Esophagus squamous epithelium (tissue), 5 donors: ENCODE data around the gene GLRX. TPM values are rescaled to one million over a fixed set of nuclear protein-coding genes. Genes with fewer than 3 reads are reported as not detected.
A peak's percentile ranks its signal among the peaks of the same experiment; 100 is the strongest.

ENCODE experiments used
- DNase-seq: peaks from one replicate; lab custom pipeline; 2025; lab: John Stamatoyannopoulos, UW
- H3K27ac ChIP-seq, 4 donors: fragments of 200-600 bp; sonication (generic); one replicate each; pipeline ENCODE4 v1.5.1; 2016 to 2019; ENCODE audit warnings: mild to moderate bottlenecking in 1 of 4
- H3K27me3 ChIP-seq, 4 donors: fragments of 200-600 bp; sonication (generic); 1 replicate in 3 of 4; 2 replicates in 1 of 4; pipeline versions ENCODE4 v1.5.1 to v1.6.0; 2017 to 2021; ENCODE audit warnings: antibody characterized with exemption in 1 of 4
- H3K36me3 ChIP-seq, 3 donors: fragments of 200-600 bp; sonication (generic); one replicate each; pipeline ENCODE4 v1.5.1; 2016 to 2019
- H3K4me1 ChIP-seq, 3 donors: fragments of 200-600 bp; sonication (generic); one replicate each; pipeline ENCODE4 v1.5.1; 2017 to 2019
- H3K4me3 ChIP-seq, 4 donors: fragments of 200-600 bp; sonication (generic); 1 replicate in 3 of 4; 2 replicates in 1 of 4; pipeline ENCODE4 v1.5.1; 2016 to 2019; ENCODE audit warnings: mild to moderate bottlenecking in 2 of 4, moderate library complexity in 1 of 4
- H3K9me3 ChIP-seq, 3 donors: fragments of 200-600 bp; sonication (generic); one replicate each; pipeline ENCODE4 v1.5.1; 2016 to 2019
- POLR2A ChIP-seq, 4 donors: fragments of 450-650 bp; IDR thresholded peaks; one replicate each; pipeline ENCODE4 v1.6.1; 2017; ENCODE audit warnings: antibody characterized with exemption in 4 of 4, mild to moderate bottlenecking in 4 of 4, moderate library complexity in 3 of 4
- WGBS, 2 donors: methylation state at CpG; one replicate each; pipeline ENCODE4 v1.1.5; 2018; 5-methylcytosine and 5-hydroxymethylcytosine counted together
- intact Hi-C: fragments of 100-400 bp; cut with DNase I; formaldehyde crosslinking; loops from one replicate; pipeline ENCODE4 v1.15.0; 2022
- total RNA-seq, 4 donors: library from RNA; depleted of rRNA; stranded (reverse); fragments of >200 nt; gene quantifications; one replicate each; pipeline ENCODE4 v1.1.0, GENCODE V29; 2016
- TF ChIP-seq, protein P1 (sequence below), 6 experiments: fragments of 450-650 bp in 4 of 6; fragments of 200-600 bp in 2 of 6; sonication (generic) in 2 of 6; IDR thresholded peaks; one replicate each; pipeline ENCODE4 v1.5.1; 2016 to 2019; ENCODE audit warnings: antibody characterized with exemption in 6 of 6, mild to moderate bottlenecking in 4 of 6, moderate library complexity in 4 of 6
- donor health status: DM: yes; HTN: yes; CAD: no.

GLRX gene
- total RNA-seq, 4 donors from 2014 or later = 5.3 to 37.8 (median 14.2) TPM

DNA sequence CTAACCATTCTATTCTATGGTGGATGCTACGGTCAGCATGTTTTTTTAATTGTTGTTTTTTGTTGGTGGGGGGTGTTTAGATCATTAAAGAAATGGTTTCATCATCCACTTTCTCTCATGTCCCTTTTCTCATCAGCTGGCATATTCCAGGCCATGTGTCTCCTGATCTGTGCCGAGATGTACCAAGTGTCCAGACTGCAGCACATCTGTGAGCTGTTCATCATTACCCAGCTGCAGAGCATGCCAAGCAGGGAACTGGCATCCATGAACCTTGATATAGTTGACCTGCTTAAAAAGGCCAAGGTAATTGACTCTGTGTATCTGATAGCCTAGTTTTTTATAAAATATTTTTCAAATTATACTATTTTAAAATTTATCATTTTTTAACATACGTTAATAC is 38.9 kb downstream of the GLRX start:
- 89 to 96% methylated on average over 3 of the region's 3 CpGs for WGBS, 2 donors
- no peak for DNase-seq
- no peaks in the 10 kb centered on the region for H3K9me3 ChIP-seq
- intact Hi-C loops = loop anchor here (5.0 to 10.0 kb wide), 2 partner anchors 64 to 119 kb away; no protein-coding TSS in a partner anchor
- no peak for TF ChIP-seq POLR2A (IDR thresholded peaks at IDR 0.05)
- TF ChIP-seq, protein P1, sequence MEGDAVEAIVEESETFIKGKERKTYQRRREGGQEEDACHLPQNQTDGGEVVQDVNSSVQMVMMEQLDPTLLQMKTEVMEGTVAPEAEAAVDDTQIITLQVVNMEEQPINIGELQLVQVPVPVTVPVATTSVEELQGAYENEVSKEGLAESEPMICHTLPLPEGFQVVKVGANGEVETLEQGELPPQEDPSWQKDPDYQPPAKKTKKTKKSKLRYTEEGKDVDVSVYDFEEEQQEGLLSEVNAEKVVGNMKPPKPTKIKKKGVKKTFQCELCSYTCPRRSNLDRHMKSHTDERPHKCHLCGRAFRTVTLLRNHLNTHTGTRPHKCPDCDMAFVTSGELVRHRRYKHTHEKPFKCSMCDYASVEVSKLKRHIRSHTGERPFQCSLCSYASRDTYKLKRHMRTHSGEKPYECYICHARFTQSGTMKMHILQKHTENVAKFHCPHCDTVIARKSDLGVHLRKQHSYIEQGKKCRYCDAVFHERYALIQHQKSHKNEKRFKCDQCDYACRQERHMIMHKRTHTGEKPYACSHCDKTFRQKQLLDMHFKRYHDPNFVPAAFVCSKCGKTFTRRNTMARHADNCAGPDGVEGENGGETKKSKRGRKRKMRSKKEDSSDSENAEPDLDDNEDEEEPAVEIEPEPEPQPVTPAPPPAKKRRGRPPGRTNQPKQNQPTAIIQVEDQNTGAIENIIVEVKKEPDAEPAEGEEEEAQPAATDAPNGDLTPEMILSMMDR (IDR thresholded peaks at IDR 0.05) = no peak
- peaks cover 4 to 23% (median 8%) of the 10 kb centered on the region in 3 donors for H3K4me1 ChIP-seq
- H3K27ac ChIP-seq = no peak overlapping the region
- no peak overlapping the region for H3K4me3 ChIP-seq
- H3K36me3 ChIP-seq = peaks cover 0 to 8% (median 0%) of the 10 kb centered on the region in 3 donors
- H3K27me3 ChIP-seq = no peaks in the 10 kb centered on the region

DNA sequence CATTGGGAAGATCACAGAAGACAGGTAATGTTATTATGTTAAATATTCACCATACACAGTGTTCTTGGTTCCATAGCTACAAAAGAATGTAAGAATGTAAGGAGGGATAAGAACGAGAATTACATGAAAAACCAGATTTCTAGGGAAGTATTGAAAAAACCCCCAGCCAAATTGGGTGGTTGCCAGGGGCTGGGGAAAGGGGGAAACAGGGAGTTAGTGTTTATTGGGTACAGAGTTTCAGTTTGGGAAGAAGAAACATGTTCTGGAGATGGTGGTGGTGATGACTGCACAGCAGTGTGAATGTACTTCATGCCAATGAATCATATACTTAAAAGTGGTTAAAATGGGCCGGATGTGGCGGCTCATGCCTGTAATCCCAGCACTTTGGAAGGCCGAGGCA is 40.3 kb downstream of the GLRX start:
- Histone ChIP-seq H3K36me3 (no peaks in the 10 kb centered on the region), H3K27ac (no peak overlapping the region), H3K9me3 (no peaks in the 10 kb centered on the region), H3K4me3 (no peak overlapping the region), H3K4me1 (peaks cover 4 to 23% (median 8%) of the 10 kb centered on the region in 3 donors), H3K27me3 (no peaks in the 10 kb centered on the region)
- WGBS, 2 donors = 83 to 85% methylated on average over 4 of the region's 4 CpGs
- intact Hi-C loops = loop anchor here (5.0 to 10.0 kb wide), 2 partner anchors 65 to 117 kb away; no protein-coding TSS in a partner anchor
- no peak for TF ChIP-seq POLR2A (IDR thresholded peaks at IDR 0.05)
- TF ChIP-seq, protein P1 (IDR thresholded peaks at IDR 0.05) = no peak
- no peak for DNase-seq

DNA sequence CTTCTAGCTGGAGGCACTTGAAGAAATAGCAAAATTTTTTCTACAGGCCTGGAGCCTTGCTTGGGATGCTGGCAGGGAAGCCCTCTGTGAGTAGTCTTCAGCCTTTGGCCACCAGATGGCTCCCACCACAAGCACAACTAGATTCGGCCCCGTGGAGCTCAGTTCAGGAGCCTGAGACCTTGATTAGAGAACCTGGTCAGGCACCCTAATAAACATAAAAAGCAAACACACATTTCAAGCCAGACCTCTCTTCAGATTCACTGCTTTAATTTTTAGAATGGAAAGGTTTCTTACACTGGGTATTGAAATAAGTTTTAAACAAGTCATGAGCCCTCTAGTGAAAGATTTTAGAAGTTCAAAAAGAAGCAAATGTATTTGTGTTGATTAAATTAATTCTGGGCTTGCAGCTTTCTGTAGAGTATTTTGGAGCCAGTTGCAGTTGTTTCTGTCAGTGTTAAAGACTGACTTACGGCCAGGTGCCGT is 41.4 kb downstream of the GLRX start:
- TF ChIP-seq, protein P1 (IDR thresholded peaks at IDR 0.05) = peak; percentile 74 to 95 (median 88)
- no peak for TF ChIP-seq POLR2A (IDR thresholded peaks at IDR 0.05)
- Histone ChIP-seq H3K4me3 (peak overlapping the region in 2 of 4 donors; percentile 1 to 25), H3K27me3 (no peaks in the 10 kb centered on the region), H3K27ac (peak overlapping the region; percentile 37 to 71 (median 58)), H3K9me3 (no peaks in the 10 kb centered on the region), H3K4me1 (peaks cover 4 to 23% (median 8%) of the 10 kb centered on the region in 3 donors), H3K36me3 (no peaks in the 10 kb centered on the region)
- peak; percentile 19 for DNase-seq
- WGBS, 2 donors = 13 to 16% methylated on average over 2 to 4 of the region's 4 CpGs
- intact Hi-C loops = loop anchor here (5.0 to 10.0 kb wide), 2 partner anchors 66 to 116 kb away; no protein-coding TSS in a partner anchor

DNA sequence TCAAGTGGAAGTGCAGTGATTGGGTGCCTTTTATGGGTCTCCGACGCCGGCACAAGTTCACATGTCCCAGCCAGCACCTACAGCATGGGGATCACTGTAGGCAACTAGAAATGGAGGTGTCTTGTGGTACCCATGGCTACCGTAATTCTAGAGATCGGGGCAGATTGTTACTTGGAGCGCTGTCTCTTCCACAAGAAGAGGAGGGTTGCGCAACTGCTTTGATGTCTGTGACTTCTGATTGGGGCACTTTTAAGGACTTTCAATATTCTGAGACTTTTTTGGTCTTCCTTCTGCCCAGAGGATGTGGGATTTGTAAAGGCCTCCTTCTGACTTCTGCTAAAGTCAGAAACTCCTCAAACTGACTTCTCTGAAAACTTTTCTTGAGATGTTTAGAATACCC is 41.9 kb downstream of the GLRX start:
- Histone ChIP-seq H3K27me3 (no peaks in the 10 kb centered on the region), H3K4me3 (no peak overlapping the region), H3K4me1 (peaks cover 4 to 23% (median 8%) of the 10 kb centered on the region in 3 donors), H3K27ac (peak overlapping the region in 3 of 4 donors; percentile 57 to 71 (median 59)), H3K9me3 (no peaks in the 10 kb centered on the region), H3K36me3 (no peaks in the 10 kb centered on the region)
- TF ChIP-seq POLR2A (IDR thresholded peaks at IDR 0.05) = no peak
- TF ChIP-seq, protein P1 (IDR thresholded peaks at IDR 0.05) = no peak
- WGBS, 2 donors = 83 to 96% methylated on average over 5 to 7 of the region's 7 CpGs
- DNase-seq = no peak
- intact Hi-C loops = loop anchor here (5.0 to 10.0 kb wide), 2 partner anchors 67 to 116 kb away; no protein-coding TSS in a partner anchor

DNA sequence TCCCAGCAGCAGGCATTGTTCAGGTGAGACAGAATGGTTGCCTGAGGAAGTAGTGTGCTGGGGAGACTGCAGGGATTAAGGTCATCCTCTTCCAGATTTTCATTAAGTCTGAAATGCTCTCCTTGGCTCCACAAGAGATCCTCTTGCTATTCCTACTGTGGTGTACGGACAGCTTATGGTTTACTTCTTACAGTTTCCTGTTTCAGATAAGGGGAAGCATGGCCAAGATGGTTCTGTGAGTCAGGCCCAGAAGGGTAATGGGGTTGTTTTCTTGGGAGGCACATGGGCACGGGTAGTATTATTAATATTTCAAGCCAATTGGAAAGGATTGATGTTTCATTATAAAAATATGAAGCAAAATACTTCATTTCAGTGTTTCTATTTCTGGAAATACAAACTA is 42.9 kb downstream of the GLRX start:
- no peak for DNase-seq
- WGBS, 2 donors = 62 to 79% methylated on average over 2 of the region's 2 CpGs
- H3K27ac ChIP-seq = peak overlapping the region in 3 of 4 donors; percentile 32 to 63 (median 59)
- peaks cover 4 to 23% (median 8%) of the 10 kb centered on the region in 3 donors for H3K4me1 ChIP-seq
- H3K36me3 ChIP-seq = no peaks in the 10 kb centered on the region
- intact Hi-C loops = loop anchor here (5.0 to 10.0 kb wide), 2 partner anchors 68 to 115 kb away; no protein-coding TSS in a partner anchor
- no peaks in the 10 kb centered on the region for H3K9me3 ChIP-seq
- TF ChIP-seq, protein P1 (IDR thresholded peaks at IDR 0.05) = no peak
- TF ChIP-seq POLR2A (IDR thresholded peaks at IDR 0.05) = no peak
- H3K27me3 ChIP-seq = no peaks in the 10 kb centered on the region
- no peak overlapping the region for H3K4me3 ChIP-seq
